HG02798 (cell line): ENCODE data around the gene ZNF283.
A peak's percentile ranks its signal among the peaks of the same experiment; 100 is the strongest.

Experiments used
- ATAC-seq: cut with Tn5 transposase; IDR thresholded peaks from one replicate; pipeline ENCODE4 v1.9.1; 2021; ENCODE audit warnings: mild to moderate bottlenecking; ENCODE audit not compliant: unreplicated experiment, poor library complexity

The ZNF283 gene

DNA sequence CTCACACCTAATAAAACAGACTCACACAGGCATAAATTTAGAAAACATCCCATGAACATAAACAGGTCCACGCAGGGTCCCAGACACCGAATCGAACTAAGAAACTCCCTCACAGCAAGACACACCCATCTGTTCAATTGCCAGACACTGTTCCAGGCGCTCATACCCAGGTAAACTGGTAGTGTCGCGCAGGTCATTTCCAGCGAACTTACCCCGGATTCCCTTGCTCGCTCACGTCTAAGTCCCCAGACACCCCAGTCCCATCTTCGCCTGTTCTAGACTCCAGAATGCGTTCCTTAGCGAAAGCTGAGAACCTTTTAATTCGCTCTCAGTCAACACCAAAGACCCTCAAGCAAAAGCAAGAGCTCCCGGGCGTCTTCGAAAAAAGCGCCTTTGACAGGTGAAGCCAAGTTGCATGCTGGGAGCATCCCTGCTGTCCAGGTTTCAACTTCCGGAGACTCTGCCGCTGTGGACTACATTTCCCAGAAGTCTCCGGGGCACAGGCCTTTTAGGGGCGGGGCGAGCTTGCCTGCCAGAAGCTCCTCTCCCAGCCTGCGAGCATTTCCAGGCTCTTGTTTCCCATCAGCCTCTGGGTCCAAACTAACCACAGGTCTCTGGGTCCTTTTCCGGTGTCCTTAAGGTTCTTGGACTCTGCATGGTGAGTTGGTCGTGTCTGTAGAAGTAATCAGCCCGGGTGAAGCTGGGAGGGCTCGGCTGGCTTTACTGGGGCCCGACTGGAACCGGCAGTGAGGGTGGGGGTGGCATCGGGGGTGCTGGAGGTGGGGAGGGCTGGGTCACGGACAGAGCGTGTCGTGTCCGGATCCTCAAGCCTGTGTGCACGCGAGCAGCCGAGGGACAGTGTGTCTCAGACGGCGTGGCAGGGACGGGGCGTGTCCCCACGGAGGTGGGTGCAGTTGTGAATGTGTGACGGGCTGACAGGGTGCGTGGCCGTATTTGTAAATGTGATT lies at the start of gene ZNF283:
TSS of gene ZNF283 (plus strand) at position 535 of the 968 bp plus-strand sequence. CDS start 6,184 bp downstream, outside the sequence.
- peak; percentile 87 for ATAC-seq

DNA sequence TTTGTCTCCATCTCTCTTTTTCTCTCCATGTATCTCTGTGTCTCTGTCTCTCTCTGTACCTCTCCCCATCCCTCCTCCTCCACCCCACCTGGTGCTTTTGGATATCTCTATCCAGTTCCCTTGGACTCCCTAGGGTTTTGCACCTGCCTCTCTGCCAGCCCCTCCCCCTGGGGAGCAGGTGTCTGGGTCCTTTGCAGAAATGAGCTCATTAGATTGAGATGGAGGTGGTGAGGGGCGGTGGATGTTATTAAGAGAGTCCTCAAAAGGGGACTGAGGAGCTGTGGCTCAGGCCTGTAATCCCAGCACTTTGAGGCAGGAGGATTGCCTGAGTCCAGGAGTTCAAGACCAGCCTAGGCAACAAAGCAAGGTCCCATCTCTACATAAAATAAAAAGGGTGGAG lies 48.5 kb upstream of the ZNF283 start:
- no peak for ATAC-seq

DNA sequence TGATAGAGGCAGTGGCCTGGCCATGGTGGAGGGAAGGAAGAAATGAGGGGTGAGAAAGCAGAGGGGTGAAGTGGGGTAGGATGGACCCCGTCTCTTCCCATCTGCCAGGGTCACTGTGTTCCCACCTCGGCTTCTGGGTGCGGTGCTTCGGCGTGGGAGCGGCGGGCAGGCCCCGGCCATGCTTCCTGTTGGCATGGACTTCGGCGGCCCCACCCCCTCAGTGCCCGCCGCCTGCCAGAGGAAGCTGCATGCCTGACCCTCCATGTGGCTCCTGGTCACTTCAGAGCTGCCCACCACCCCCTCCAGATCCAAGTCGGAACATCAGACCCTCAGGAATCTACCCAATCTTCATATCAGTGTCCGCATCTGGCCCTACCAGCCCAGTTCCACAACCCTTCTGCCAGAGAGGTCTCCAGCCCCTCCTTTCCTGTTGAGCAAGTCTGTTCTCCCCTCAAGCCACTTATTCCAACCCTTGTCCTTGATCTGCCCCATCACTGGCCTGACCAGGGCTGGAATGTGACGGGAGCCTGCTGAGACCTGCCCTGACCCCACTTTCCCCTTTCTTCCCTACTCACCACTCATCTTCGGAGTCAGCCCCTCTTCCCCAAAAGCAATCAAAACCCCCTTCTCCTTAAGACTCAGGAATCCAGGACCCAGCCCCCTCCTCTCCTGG lies 47.8 kb upstream of the ZNF283 start:
- no peak for ATAC-seq

- no peak for ATAC-seq
These were observed 47.3 kb upstream of the ZNF283 start for GRCh38 chr19:43779820-43780219.

DNA sequence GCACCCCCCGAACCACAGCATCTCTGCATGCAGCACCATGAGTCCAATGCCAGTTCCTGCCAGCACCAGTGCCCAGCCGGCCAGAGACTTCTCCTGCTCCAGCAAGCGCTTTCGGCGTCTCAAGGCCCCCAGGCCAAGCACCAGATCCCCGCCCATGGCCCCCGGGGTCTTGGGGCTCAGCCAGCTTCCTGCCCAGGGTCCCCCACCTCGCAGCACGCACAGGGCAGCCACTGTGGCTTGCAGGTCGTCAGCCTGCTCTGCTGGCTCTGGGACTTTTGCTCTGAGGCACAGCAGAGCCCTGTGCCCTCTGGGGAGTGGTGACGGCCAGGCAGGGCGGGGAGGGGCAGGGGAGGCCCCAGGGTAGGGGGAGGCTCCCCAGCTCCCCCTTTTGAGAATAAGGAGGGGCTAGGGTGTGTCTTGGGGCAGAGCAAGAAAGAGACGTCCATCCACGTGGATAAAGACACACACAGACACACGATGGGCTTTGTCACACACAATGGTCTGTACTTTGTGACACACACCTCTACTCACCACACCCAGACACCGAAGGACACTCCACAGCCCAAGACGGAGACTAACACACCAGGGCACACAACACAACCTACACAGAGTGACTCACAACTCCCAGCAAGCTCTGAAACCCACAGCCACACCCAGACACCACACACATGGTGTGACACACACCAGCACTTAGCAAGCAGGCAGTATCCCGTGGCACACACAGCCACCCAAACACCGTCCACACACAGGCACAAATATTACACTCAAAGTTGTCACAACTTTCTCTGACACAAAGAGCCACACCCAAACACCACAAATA lies 46.2 kb upstream of the ZNF283 start, which contains the start of gene KCNN4:
TSS of gene KCNN4 (minus strand) at position 268 of the 820 bp plus-strand sequence. CDS start at position 156, 112 bp downstream.
- peak; percentile 42 for ATAC-seq

GRCh38 chr19:43781630-43782310 lies 45.4 kb upstream of the ZNF283 start:
- no peak for ATAC-seq

GRCh38 chr19:43782311-43782660 lies 44.8 kb upstream of the ZNF283 start:
- ATAC-seq = no peak

- ATAC-seq = peak; percentile 30
These were observed 44.4 kb upstream of the ZNF283 start for GRCh38 chr19:43782689-43783231.

DNA sequence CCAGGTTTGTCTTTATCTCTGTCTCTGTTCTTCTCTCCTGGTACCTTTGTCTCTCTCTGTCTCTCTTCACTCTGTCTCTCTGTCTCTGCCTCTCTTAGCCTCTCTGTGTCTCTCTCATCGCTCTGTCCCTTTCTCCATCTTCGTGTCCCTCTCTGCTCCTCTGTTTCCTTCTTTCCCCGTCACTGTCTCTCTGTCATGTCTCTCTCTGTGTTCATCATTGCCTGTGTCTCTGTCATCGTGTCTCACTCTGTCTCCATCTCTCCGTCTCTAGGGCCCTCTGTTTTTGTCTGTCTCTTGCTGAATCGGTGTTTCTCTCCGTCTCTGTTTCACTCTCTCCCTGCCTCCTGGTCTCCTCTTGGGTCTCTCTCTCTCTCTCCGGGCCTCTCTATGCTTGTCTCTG lies 43.5 kb upstream of the ZNF283 start:
- ATAC-seq = no peak

- ATAC-seq = no peak
These were observed 42.7 kb upstream of the ZNF283 start for GRCh38 chr19:43784241-43784980.

- peak; percentile 36 for ATAC-seq
These were observed 41.9 kb upstream of the ZNF283 start for GRCh38 chr19:43784981-43785808.

DNA sequence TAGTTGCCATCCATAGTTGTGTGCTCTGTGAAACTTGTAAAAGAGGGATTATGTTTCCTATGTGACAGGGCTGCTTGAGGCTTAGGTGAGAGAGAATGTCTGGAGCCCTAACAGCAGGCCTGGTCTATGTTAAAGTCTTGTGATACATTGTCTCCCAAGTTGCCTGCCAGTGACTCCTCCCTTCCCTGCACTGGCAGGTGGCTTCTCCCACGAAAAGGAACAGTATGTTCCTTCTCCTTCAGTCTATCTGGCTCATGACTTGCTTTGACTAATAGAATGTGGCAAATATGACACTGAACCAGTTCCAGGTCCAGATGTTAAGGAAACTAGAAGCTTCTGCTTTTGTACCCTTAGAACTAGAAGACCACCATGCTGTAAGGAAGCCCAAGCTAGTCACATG lies 40.5 kb upstream of the ZNF283 start:
- ATAC-seq = no peak

- no peak for ATAC-seq
These were observed 38.1 kb upstream of the ZNF283 start for GRCh38 chr19:43789029-43789428.

DNA sequence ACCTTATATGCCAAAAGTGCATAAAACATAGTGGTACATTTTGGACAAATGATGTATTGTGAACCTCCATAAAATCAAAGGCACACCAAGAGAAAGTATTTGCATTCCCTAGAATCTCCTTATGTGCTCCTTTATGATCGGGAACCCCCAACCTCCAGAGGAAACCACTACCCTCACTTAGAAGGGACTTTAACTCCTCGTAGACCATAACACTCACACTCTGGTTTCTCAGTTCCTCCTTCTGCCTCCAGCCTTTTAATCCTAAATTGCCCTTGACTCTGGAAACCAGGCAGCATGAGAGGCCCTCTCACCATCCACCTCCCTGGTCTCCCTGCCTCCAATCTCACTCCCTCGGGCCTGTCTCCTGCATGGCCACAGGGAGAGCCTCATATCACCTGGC lies 36.5 kb upstream of the ZNF283 start:
- no peak for ATAC-seq

DNA sequence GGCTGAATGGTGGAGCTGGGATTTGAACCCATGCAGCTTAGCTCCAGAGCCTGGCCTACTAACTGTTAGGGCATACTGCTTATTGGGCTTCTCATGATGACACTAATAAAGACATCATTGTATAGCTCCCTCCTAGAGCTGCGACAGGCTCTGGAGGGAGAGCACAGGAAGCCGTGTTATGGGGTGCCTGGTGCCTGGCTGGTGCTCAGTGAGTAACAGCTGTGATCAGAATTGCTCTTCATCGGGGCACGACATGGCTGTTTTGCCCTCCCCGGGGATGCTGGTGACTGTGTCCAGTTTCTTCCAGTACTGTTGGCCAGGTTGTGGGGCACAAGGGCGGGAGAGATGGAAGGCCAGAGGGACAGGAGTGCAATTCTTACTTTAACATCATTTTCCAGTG lies 30.0 kb upstream of the ZNF283 start:
- ATAC-seq = no peak

DNA sequence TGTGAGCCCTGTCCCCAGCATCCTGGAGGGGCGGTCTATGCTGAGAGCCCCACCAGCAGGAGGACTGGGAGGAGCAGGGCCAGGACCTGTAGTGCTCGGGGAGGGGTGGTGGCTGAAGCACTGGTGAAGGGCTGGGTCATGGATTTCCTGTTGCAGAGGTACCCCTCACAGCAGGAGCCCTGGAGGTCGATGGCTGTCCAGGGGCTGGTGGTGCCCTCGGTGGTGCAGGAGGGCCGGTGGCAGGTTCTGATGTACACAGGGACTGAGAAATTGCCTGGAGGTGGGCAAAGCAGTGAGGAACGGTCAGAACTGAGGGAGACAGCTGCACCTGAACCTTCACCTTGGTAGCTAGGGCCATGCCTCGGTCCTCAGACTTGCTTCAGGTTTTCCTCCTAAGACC lies 29.6 kb upstream of the ZNF283 start:
- no peak for ATAC-seq

GRCh38 chr19:43798026-43798545 lies 29.0 kb upstream of the ZNF283 start:
- ATAC-seq = no peak
